Measurements from ENCODE around the gene BEST3. TPM values are rescaled to one million over a fixed set of nuclear protein-coding genes. Genes with fewer than 3 reads are reported as not detected.

BEST3 gene
- polyA plus RNA-seq, 3 donors, result not detected

DNA sequence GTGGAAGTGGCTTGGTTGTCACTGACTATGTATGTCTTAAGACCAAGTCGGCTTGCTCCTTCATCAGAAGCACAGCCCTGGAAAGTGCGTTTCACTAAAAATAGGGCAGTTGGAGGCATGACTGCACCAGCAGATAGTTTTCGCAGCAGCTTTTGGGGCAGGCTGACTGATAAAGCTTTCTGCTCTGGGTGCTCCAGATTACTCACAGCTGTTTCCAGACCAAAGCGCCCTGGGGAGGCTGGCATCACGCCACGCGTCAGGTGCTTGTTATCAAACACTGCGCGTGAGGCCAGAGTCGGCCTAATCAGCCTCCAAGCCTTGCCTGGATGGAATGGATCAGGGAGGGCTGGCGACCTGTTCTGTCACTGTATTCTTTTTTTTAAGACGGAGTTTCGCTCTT, 75.1 kb downstream of the BEST3 start:
- no peak overlapping the region for H3K27ac ChIP-seq (ENCODE audit: low read depth in 1 of 2, low read length in 2 of 2)
- no peak overlapping the region for H3K4me3 ChIP-seq (replicated peaks in 1 of 3; ENCODE audit: low read depth in 2 of 3, low read length in 3 of 3)
- H4K20me1 ChIP-seq (ENCODE audit: insufficient read depth, low read length), result no peaks in the 10 kb centered on the region
- WGBS (ENCODE audit: insufficient coverage), result 95% methylated on average over 7 of the region's 13 CpGs
- H3K27me3 ChIP-seq (ENCODE audit: control insufficient read depth in 2 of 2, insufficient read depth in 2 of 2, low read length in 2 of 2), result no peaks in the 10 kb centered on the region
- no peaks in the 10 kb centered on the region for H3K79me2 ChIP-seq (ENCODE audit: insufficient read depth, low read length)
- intact Hi-C loops (cut with micrococcal nuclease), result no loop called here
- no peaks in the 10 kb centered on the region for H3K36me3 Mint-ChIP-seq
- H2AFZ ChIP-seq (ENCODE audit: insufficient read depth, low read depth, low read length, poor library complexity, severe bottlenecking), result no peak overlapping the region
- H3K4me1 ChIP-seq (ENCODE audit: control insufficient read depth in 1 of 2, insufficient read depth in 2 of 2, low read length in 2 of 2), result no peaks in the 10 kb centered on the region
- no peak overlapping the region for H3K4me3 Mint-ChIP-seq
- peaks cover 0 to 2% (median 1%) of the 10 kb centered on the region in 3 donors for H3K27me3 Mint-ChIP-seq (ENCODE audit: low read depth in 3 of 3)
- H3K36me3 ChIP-seq (replicated peaks in 1 of 2; ENCODE audit: control insufficient read depth in 1 of 2, insufficient read depth in 2 of 2, low read length in 2 of 2), result no peaks in the 10 kb centered on the region
- H3K4me1 Mint-ChIP-seq, result peaks cover 2% of the 10 kb centered on the region
- peaks cover 0 to 2% (median 0%) of the 10 kb centered on the region in 7 donors for H3K9me3 Mint-ChIP-seq
- H3K4me2 ChIP-seq (replicated peaks; ENCODE audit: extremely low read depth, low read length, poor library complexity, severe bottlenecking), result no peak overlapping the region
- TF ChIP-seq, protein P1, sequence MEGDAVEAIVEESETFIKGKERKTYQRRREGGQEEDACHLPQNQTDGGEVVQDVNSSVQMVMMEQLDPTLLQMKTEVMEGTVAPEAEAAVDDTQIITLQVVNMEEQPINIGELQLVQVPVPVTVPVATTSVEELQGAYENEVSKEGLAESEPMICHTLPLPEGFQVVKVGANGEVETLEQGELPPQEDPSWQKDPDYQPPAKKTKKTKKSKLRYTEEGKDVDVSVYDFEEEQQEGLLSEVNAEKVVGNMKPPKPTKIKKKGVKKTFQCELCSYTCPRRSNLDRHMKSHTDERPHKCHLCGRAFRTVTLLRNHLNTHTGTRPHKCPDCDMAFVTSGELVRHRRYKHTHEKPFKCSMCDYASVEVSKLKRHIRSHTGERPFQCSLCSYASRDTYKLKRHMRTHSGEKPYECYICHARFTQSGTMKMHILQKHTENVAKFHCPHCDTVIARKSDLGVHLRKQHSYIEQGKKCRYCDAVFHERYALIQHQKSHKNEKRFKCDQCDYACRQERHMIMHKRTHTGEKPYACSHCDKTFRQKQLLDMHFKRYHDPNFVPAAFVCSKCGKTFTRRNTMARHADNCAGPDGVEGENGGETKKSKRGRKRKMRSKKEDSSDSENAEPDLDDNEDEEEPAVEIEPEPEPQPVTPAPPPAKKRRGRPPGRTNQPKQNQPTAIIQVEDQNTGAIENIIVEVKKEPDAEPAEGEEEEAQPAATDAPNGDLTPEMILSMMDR (IDR thresholded peaks at IDR 0.05), result no peak
- no peaks in the 10 kb centered on the region for H3K9me3 ChIP-seq (replicated peaks in 1 of 2; ENCODE audit: control insufficient read depth in 1 of 2, insufficient read depth in 1 of 2, low read length in 2 of 2)
- DNase-seq, result no peak
- no peak overlapping the region for H3K27ac Mint-ChIP-seq
- no peak overlapping the region for H3K9ac ChIP-seq (ENCODE audit: insufficient read depth, low read length, poor library complexity, severe bottlenecking)

DNA sequence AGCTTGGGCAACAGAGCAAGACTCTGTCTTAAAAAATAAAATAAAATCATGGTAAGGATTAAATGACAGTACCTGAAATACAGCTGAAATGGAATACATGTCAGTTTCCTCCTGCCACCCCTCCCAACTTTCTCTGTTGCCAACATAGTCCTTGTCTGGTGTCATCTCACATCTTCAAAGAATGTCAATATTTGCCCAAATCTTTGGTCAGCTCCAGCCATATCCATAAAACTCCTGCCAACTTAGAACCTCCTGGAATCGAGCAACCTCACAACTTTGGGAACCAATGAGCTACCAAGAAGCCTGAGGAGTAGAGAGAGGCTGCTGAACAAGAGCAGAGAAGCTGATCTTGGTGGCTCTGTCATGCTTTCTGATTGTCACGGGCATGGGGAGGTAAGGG, 77.6 kb downstream of the BEST3 start:
- Histone ChIP-seq H3K9ac (ENCODE audit: insufficient read depth, low read length, poor library complexity, severe bottlenecking) (no peak overlapping the region), H3K4me3 (replicated peaks in 1 of 3; ENCODE audit: low read depth in 2 of 3, low read length in 3 of 3) (no peak overlapping the region), H3K9me3 (replicated peaks in 1 of 2; ENCODE audit: control insufficient read depth in 1 of 2, insufficient read depth in 1 of 2, low read length in 2 of 2) (no peaks in the 10 kb centered on the region), H2AFZ (ENCODE audit: insufficient read depth, low read depth, low read length, poor library complexity, severe bottlenecking) (no peak overlapping the region), H3K27me3 (ENCODE audit: control insufficient read depth in 2 of 2, insufficient read depth in 2 of 2, low read length in 2 of 2) (no peaks in the 10 kb centered on the region), H3K79me2 (ENCODE audit: insufficient read depth, low read length) (no peaks in the 10 kb centered on the region), H3K36me3 (replicated peaks in 1 of 2; ENCODE audit: control insufficient read depth in 1 of 2, insufficient read depth in 2 of 2, low read length in 2 of 2) (no peaks in the 10 kb centered on the region), H3K4me2 (replicated peaks; ENCODE audit: extremely low read depth, low read length, poor library complexity, severe bottlenecking) (no peak overlapping the region), H3K4me1 (ENCODE audit: control insufficient read depth in 1 of 2, insufficient read depth in 2 of 2, low read length in 2 of 2) (no peaks in the 10 kb centered on the region), H4K20me1 (ENCODE audit: insufficient read depth, low read length) (no peaks in the 10 kb centered on the region), H3K27ac (ENCODE audit: low read depth in 1 of 2, low read length in 2 of 2) (no peak overlapping the region)
- DNase-seq, result no peak
- Mint-ChIP-seq H3K9me3 (peaks cover 0 to 2% (median 0%) of the 10 kb centered on the region in 7 donors), H3K4me1 (no peaks in the 10 kb centered on the region), H3K27ac (no peak overlapping the region), H3K4me3 (no peak overlapping the region), H3K36me3 (no peaks in the 10 kb centered on the region), H3K27me3 (ENCODE audit: low read depth in 3 of 3) (peaks cover 0 to 4% (median 2%) of the 10 kb centered on the region in 3 donors)
- intact Hi-C loops (cut with micrococcal nuclease), result no loop called here
- TF ChIP-seq, protein P1 (IDR thresholded peaks at IDR 0.05), result no peak
- WGBS (ENCODE audit: insufficient coverage), result no CpG with 5 or more reads among the region's 2 CpGs
